AG04449 (cell line): ENCODE measurements around the gene DTWD2.
"Not testable (repeated sequence)": the region's sequence is repeated elsewhere in the genome, so short reads cannot be mapped to it uniquely, and the experiment has no call there.

ENCODE experiments used
- CTCF ChIA-PET: fragments of 350-600 bp; formaldehyde crosslinking; extraction: SDS; loops from one replicate; lab custom pipeline; 2021; ENCODE audit warnings: antibody characterized with exemption; lab: Yijun Ruan, JAX
- POLR2A ChIA-PET: fragments of 400-600, 350-600 bp; formaldehyde crosslinking; extraction: SDS; loops from one replicate; lab custom pipeline; 2020; ENCODE audit warnings: antibody characterized with exemption, inconsistent platforms; lab: Yijun Ruan, JAX
- DNase-seq: peaks from one replicate; pipeline ENCODE4 v3.0.0-alpha.2; 2010; ENCODE audit warnings: low read depth, low spot score
- H3K4me3 ChIP-seq: 2 replicates; pipeline ENCODE4 v1.5.1; 2011; ENCODE audit warnings: low read depth, mild to moderate bottlenecking, control low read depth, low read length
- CTCF ChIP-seq: IDR thresholded peaks from one replicate; pipeline ENCODE4 v1.5.1; 2011; ENCODE audit warnings: mild to moderate bottlenecking, moderate library complexity, low read length, control low read depth, inconsistent platforms; ENCODE audit not compliant: insufficient read depth; ENCODE audit errors: missing control alignments

DTWD2 gene

GRCh38 chr5:118989816-118990215, 1.5 kb upstream of the DTWD2 start:
- POLR2A ChIA-PET: no interaction called here
- no peak for DNase-seq
- CTCF ChIA-PET: interaction anchor here (0.7 to 10.6 kb wide), 10 partner anchors 7 to 444 kb away, joined by 3 to 233 read pairs (median 20); no protein-coding TSS in a partner anchor
- no peak for TF ChIP-seq CTCF
- no peak overlapping the region for H3K4me3 ChIP-seq

- ChIA-PET POLR2A (interaction anchor here (0.6 kb wide), 1 partner anchor 404 kb away, joined by 3 read pairs; no protein-coding TSS in a partner anchor), CTCF (interaction anchor here (0.7 to 10.6 kb wide), 50 partner anchors 8 to 509 kb away, joined by 3 to 233 read pairs (median 5); partner anchors contain the start of genes DMXL1 and HSD17B4)
- peak overlapping the region; percentile 74 for H3K4me3 ChIP-seq
- DNase-seq: no peak
- TF ChIP-seq CTCF: no peak
Observed at GRCh38 chr5:118988866-118989180, 476 bp upstream of the DTWD2 start.

GRCh38 chr5:118984602-118985001, 3.7 kb downstream of the DTWD2 start:
- ChIA-PET POLR2A (no interaction called here), CTCF (interaction anchor here (10.6 kb wide), 1 partner anchor 424 kb away, joined by 233 read pairs; no protein-coding TSS in a partner anchor)
- peak; percentile 55 for DNase-seq
- H3K4me3 ChIP-seq: no peak overlapping the region
- no peak for TF ChIP-seq CTCF

GRCh38 chr5:118981783-118982182, 6.6 kb downstream of the DTWD2 start:
- no peak overlapping the region for H3K4me3 ChIP-seq
- ChIA-PET POLR2A (no interaction called here), CTCF (interaction anchor here (10.6 kb wide), 1 partner anchor 427 kb away, joined by 233 read pairs; no protein-coding TSS in a partner anchor)
- no peak for DNase-seq
- no peak for TF ChIP-seq CTCF

- no peak for TF ChIP-seq CTCF
- CTCF ChIA-PET: no interaction called here
- no peak overlapping the region for H3K4me3 ChIP-seq
- DNase-seq: no peak
- POLR2A ChIA-PET: no interaction called here
Observed at GRCh38 chr5:118980438-118980837, 7.9 kb downstream of the DTWD2 start.

GRCh38 chr5:118980017-118980416, 8.3 kb downstream of the DTWD2 start:
- TF ChIP-seq CTCF: no peak
- CTCF ChIA-PET: interaction anchor here (2.0 kb wide), 1 partner anchor 8 kb away, joined by 6 read pairs; the partner anchor contains the start of gene DTWD2

GRCh38 chr5:118973779-118974445, 14.4 kb downstream of the DTWD2 start:
- H3K4me3 ChIP-seq, CTCF ChIA-PET, DNase-seq, POLR2A ChIA-PET: not testable (repeated sequence)

More at GRCh38 chr5:118980017-118980416, 8.3 kb downstream of the DTWD2 start:
- no peak for DNase-seq
- POLR2A ChIA-PET: no interaction called here
- no peak overlapping the region for H3K4me3 ChIP-seq
